Stomach (tissue), 9 donors: Measurements from ENCODE around the gene ZNF438. TPM values are rescaled to one million over a fixed set of nuclear protein-coding genes. Genes with fewer than 3 reads are reported as not detected.

Experiments
- DNase-seq, 2 donors: peaks; one replicate each; pipeline versions ENCODE4 v3.0.0 to v3.0.0-alpha.2; 2013 to 2019
- H3K27ac ChIP-seq, 5 donors: fragments of 200-600 bp in 4 of 5; sonication (generic) in 4 of 5; one replicate each; pipeline ENCODE4 v1.5.1; 2013 to 2019; ENCODE audit warnings: mild to moderate bottlenecking in 1 of 5, moderate library complexity in 1 of 5
- H3K27me3 ChIP-seq, 3 donors: fragments of 200-600 bp; sonication (generic); one replicate each; pipeline ENCODE4 v1.5.1; 2017 to 2019; ENCODE audit warnings: mixed run types in 1 of 3
- H3K36me3 ChIP-seq, 4 donors: fragments of 200-600 bp; sonication (generic); 1 replicate in 3 of 4; 2 replicates in 1 of 4; pipeline ENCODE4 v1.5.1; 2016 to 2019
- H3K4me1 ChIP-seq, 4 donors: fragments of 200-600 bp; sonication (generic); one replicate each; pipeline ENCODE4 v1.5.1; 2016 to 2019
- H3K4me3 ChIP-seq, 4 donors: fragments of 200-600 bp; sonication (generic) in 3 of 4; one replicate each; pipeline ENCODE4 v1.5.1; 2016 to 2019; ENCODE audit warnings: mild to moderate bottlenecking in 1 of 4
- H3K9me3 ChIP-seq, 4 donors: fragments of 200-600 bp; sonication (generic); one replicate each; pipeline ENCODE4 v1.5.1; 2016 to 2019
- CTCF ChIP-seq, 7 experiments: fragments of 450-650 bp in 4 of 7; fragments of 200-600 bp in 3 of 7; sonication (generic) in 3 of 7; IDR thresholded peaks; one replicate each; pipeline ENCODE4 v1.5.1; 2016 to 2019; ENCODE audit warnings: antibody characterized with exemption in 7 of 7, control low read depth in 2 of 7, mild to moderate bottlenecking in 1 of 7
- EP300 ChIP-seq: sonication (generic); formaldehyde crosslinking; IDR thresholded peaks from one replicate; pipeline ENCODE4 v1.6.1; 2017; ENCODE audit warnings: antibody characterized with exemption
- POLR2A ChIP-seq, 4 donors: fragments of 450-650 bp; IDR thresholded peaks; one replicate each; pipeline ENCODE4 v1.6.1; 2016; ENCODE audit warnings: antibody characterized with exemption in 4 of 4, control low read depth in 2 of 4, mild to moderate bottlenecking in 1 of 4, moderate library complexity in 1 of 4
- POLR2AphosphoS5 ChIP-seq, 3 donors: sonication (generic); formaldehyde crosslinking; IDR thresholded peaks; one replicate each; pipeline ENCODE4 v1.6.1; 2016; ENCODE audit warnings: antibody characterized with exemption in 3 of 3
- WGBS, 5 donors: extraction: QIAGEN DNeasy Blood & Tissue Kit in 3 of 5; methylation state at CpG; one replicate each; pipeline versions ENCODE4 v1.1.5 to v1.1.7; 2013 to 2018; 5-methylcytosine and 5-hydroxymethylcytosine counted together
- intact Hi-C: fragments of 100-400 bp; cut with DNase I; formaldehyde crosslinking; loops from one replicate; pipeline ENCODE4 v1.15.1; 2023; ENCODE audit warnings: low total_unique reads
- polyA plus RNA-seq, 3 donors: library from polyadenylated mRNA; stranded (reverse); fragments of 200-250 nt; gene quantifications; one replicate each; pipeline ENCODE4 v1.2.3, GENCODE V29; 2013
- total RNA-seq, 5 donors: library from RNA; depleted of rRNA; stranded (reverse); fragments of >200 nt; gene quantifications; one replicate each; pipeline versions ENCODE4 v1.1.0 to v1.2.3, GENCODE V29; 2014 to 2016
- donor health status: healthy with polysubstance abuse.
- donor health status: Bipolar disorder and iron deficiency.
- donor health status: healthy.

The ZNF438 gene
- total and polyA plus RNA-seq, 8 donors, result 3.5 to 37.9 (median 5.4) TPM; not detected in 1

GRCh38 chr10:30833628-30833970, 198.1 kb downstream of the ZNF438 start:
- intact Hi-C loops, result no loop called here

DNA sequence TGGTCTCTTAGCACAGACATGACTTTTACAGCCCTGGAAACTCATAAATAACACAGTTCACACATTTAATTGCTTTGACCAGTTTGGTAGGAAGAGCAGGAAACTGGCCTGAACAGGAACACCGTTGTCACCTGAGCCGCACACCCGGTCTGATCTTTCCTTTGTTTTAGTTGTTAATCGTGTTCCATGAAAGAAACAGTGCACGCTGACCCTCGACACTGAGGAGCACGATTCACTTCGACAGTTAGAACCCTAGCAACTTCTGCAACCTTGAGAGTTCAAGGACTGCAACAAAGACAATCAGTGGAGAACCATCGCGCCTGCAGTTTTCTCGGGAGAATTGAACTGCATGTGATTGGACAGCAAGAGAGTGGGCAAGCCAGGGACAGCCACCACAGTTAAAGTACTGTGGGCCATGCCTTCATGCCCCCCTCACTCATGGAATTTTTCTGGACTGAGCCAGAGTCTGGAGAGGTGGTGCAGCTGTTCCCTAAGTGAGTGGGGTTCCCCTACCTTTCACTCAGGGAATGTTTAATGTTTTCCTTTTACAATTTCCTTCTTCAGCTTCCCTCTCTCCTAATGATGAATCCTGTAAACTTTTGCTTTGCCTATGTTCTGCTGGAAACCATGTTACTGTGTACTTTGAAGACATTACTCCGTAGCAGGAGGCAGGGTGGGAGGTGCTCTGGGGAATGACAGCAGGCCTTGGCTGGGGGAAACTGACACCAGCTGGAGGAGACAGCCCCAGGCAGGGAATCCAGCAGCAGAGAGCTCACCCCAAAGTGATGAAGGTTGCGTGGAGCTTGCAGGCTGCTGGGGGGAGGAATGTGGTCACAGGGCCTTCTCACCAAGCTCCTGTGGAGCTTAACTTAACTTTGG, 198.7 kb downstream of the ZNF438 start:
- Histone ChIP-seq H3K36me3 (no peaks in the 10 kb centered on the region), H3K27ac (no peak overlapping the region), H3K27me3 (no peaks in the 10 kb centered on the region), H3K4me1 (peaks cover 0 to 27% (median 6%) of the 10 kb centered on the region in 4 donors), H3K4me3 (no peak overlapping the region), H3K9me3 (no peaks in the 10 kb centered on the region)
- intact Hi-C loops, result no loop called here
- DNase-seq, result no peak
- TF ChIP-seq CTCF (IDR thresholded peaks at IDR 0.05), result no peak
- no peak for TF ChIP-seq POLR2A (IDR thresholded peaks at IDR 0.05)
- no peak for TF ChIP-seq EP300
- no peak for TF ChIP-seq POLR2AphosphoS5 (IDR thresholded peaks at IDR 0.05)
- 71 to 80% (median 78%) methylated on average over 13 of the region's 13 CpGs for WGBS, 5 donors

More at GRCh38 chr10:30833628-30833970, 198.1 kb downstream of the ZNF438 start:
- no peaks in the 10 kb centered on the region for H3K9me3 ChIP-seq
- H3K4me3 ChIP-seq, result no peak overlapping the region
- H3K4me1 ChIP-seq, result peaks cover 0 to 21% (median 2%) of the 10 kb centered on the region in 4 donors
- H3K36me3 ChIP-seq, result no peaks in the 10 kb centered on the region
- no peak for DNase-seq
- WGBS, 5 donors, result 84 to 94% (median 91%) methylated on average over 5 of the region's 5 CpGs
- H3K27me3 ChIP-seq, result no peaks in the 10 kb centered on the region
- TF ChIP-seq CTCF (IDR thresholded peaks at IDR 0.05), result no peak
- no peak for TF ChIP-seq POLR2A (IDR thresholded peaks at IDR 0.05)
- no peak for TF ChIP-seq EP300
- no peak for TF ChIP-seq POLR2AphosphoS5 (IDR thresholded peaks at IDR 0.05)
- H3K27ac ChIP-seq, result no peak overlapping the region

- Histone ChIP-seq H3K4me3 (no peak overlapping the region), H3K9me3 (no peaks in the 10 kb centered on the region), H3K4me1 (peaks cover 0 to 33% (median 11%) of the 10 kb centered on the region in 4 donors), H3K27me3 (no peaks in the 10 kb centered on the region), H3K36me3 (no peaks in the 10 kb centered on the region), H3K27ac (no peak overlapping the region)
- no peak for DNase-seq
- intact Hi-C loops, result no loop called here
- TF ChIP-seq CTCF (IDR thresholded peaks at IDR 0.05) (no peak), POLR2A (IDR thresholded peaks at IDR 0.05) (no peak), EP300 (no peak), POLR2AphosphoS5 (IDR thresholded peaks at IDR 0.05) (no peak)
- WGBS, 5 donors, result 84 to 93% (median 92%) methylated on average over 10 of the region's 10 CpGs
Measured at GRCh38 chr10:30832001-30832748, 199.5 kb downstream of the ZNF438 start.

DNA sequence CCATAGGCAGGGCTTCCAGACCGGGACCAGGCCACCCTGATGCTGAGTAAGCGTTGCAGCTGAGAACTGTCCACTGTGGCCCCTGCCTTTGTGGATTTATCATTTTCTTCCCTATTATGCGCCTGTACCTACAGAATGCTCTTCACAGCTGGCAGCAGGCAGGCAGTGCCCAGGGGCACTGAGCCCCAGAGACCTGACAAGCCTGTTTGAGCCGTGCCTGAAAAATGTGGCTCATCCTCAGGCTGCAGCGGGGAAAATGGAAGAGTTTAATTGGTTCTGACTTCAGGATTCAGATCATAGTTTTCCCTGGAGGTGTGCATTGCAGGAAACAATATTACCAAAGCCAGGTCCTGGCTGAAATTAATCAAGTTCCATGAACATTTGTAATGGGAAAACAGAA, 200.2 kb downstream of the ZNF438 start:
- Histone ChIP-seq H3K9me3 (no peaks in the 10 kb centered on the region), H3K27ac (no peak overlapping the region), H3K36me3 (no peaks in the 10 kb centered on the region), H3K27me3 (no peaks in the 10 kb centered on the region), H3K4me1 (peaks cover 0 to 33% (median 11%) of the 10 kb centered on the region in 4 donors), H3K4me3 (no peak overlapping the region)
- 81 to 95% (median 92%) methylated on average over 5 of the region's 5 CpGs for WGBS, 5 donors
- intact Hi-C loops, result no loop called here
- TF ChIP-seq EP300 (no peak), POLR2A (IDR thresholded peaks at IDR 0.05) (no peak), CTCF (IDR thresholded peaks at IDR 0.05) (no peak), POLR2AphosphoS5 (IDR thresholded peaks at IDR 0.05) (no peak)
- no peak for DNase-seq
